ENCODE measurements around the gene NADK2.

Gene NADK2

GRCh38 chr5:36215910-36216309, 25.8 kb downstream of the NADK2 start:
- no peak for DNase-seq
- Histone ChIP-seq H3F3A (ENCODE audit: insufficient read depth, low read length) (no peaks in the 10 kb centered on the region), H2AFZ (ENCODE audit: low read length) (no peak overlapping the region), H3K4me2 (ENCODE audit: low read depth, low read length) (no peak overlapping the region), H3K4me3 (ENCODE audit: low read length) (no peak overlapping the region), H3K9me2 (replicated peaks; ENCODE audit: insufficient read depth, low read length) (no peaks in the 10 kb centered on the region), H3K4me1 (ENCODE audit: low read length) (no peaks in the 10 kb centered on the region), H3K9me3 (replicated peaks; ENCODE audit: insufficient read depth, low read length) (no peaks in the 10 kb centered on the region), H3K9ac (ENCODE audit: low read length) (no peak overlapping the region), H3K79me2 (ENCODE audit: low read length) (no peaks in the 10 kb centered on the region), H3K27me3 (replicated peaks; ENCODE audit: insufficient read depth, low read length) (no peaks in the 10 kb centered on the region), H3K36me3 (replicated peaks; ENCODE audit: insufficient read depth, low read length) (no peaks in the 10 kb centered on the region), H4K20me1 (ENCODE audit: insufficient read depth, low read length) (no peaks in the 10 kb centered on the region), H3K27ac (ENCODE audit: low read length) (no peak overlapping the region)
- TF ChIP-seq CTCF (IDR thresholded peaks at IDR 0.05; ENCODE audit: low read length) (no peak), EZH2 (optimal IDR thresholded peaks at IDR 0.05; ENCODE audit: low read depth, low read length) (no peak), EZH2phosphoT487 (IDR thresholded peaks at IDR 0.05; ENCODE audit: low read length) (no peak)

GRCh38 chr5:36214436-36214835, 27.3 kb downstream of the NADK2 start:
- no peaks in the 10 kb centered on the region for H3K27me3 ChIP-seq (replicated peaks; ENCODE audit: insufficient read depth, low read length)
- no peaks in the 10 kb centered on the region for H3K4me1 ChIP-seq (ENCODE audit: low read length)
- no peak for DNase-seq
- H3K27ac ChIP-seq (ENCODE audit: low read length): no peak overlapping the region
- no peak for TF ChIP-seq EZH2 (optimal IDR thresholded peaks at IDR 0.05; ENCODE audit: low read depth, low read length)
- TF ChIP-seq EZH2phosphoT487 (IDR thresholded peaks at IDR 0.05; ENCODE audit: low read length): no peak
- TF ChIP-seq CTCF (IDR thresholded peaks at IDR 0.05; ENCODE audit: low read length): 0 out of 2 replicates have a peak, but pooled peaks have one; percentile 14
- no peak overlapping the region for H3K9ac ChIP-seq (ENCODE audit: low read length)
- no peaks in the 10 kb centered on the region for H3F3A ChIP-seq (ENCODE audit: insufficient read depth, low read length)
- no peak overlapping the region for H3K4me2 ChIP-seq (ENCODE audit: low read depth, low read length)
- no peaks in the 10 kb centered on the region for H4K20me1 ChIP-seq (ENCODE audit: insufficient read depth, low read length)
- H2AFZ ChIP-seq (ENCODE audit: low read length): no peak overlapping the region
- no peaks in the 10 kb centered on the region for H3K9me2 ChIP-seq (replicated peaks; ENCODE audit: insufficient read depth, low read length)
- no peak overlapping the region for H3K4me3 ChIP-seq (ENCODE audit: low read length)
- no peaks in the 10 kb centered on the region for H3K79me2 ChIP-seq (ENCODE audit: low read length)
- no peaks in the 10 kb centered on the region for H3K9me3 ChIP-seq (replicated peaks; ENCODE audit: insufficient read depth, low read length)
- no peaks in the 10 kb centered on the region for H3K36me3 ChIP-seq (replicated peaks; ENCODE audit: insufficient read depth, low read length)

- Histone ChIP-seq H3K27me3 (replicated peaks; ENCODE audit: insufficient read depth, low read length) (no peaks in the 10 kb centered on the region), H3K27ac (ENCODE audit: low read length) (no peak overlapping the region), H3K4me3 (ENCODE audit: low read length) (no peak overlapping the region), H3F3A (ENCODE audit: insufficient read depth, low read length) (no peaks in the 10 kb centered on the region), H3K9me3 (replicated peaks; ENCODE audit: insufficient read depth, low read length) (no peaks in the 10 kb centered on the region), H4K20me1 (ENCODE audit: insufficient read depth, low read length) (no peaks in the 10 kb centered on the region), H2AFZ (ENCODE audit: low read length) (no peak overlapping the region), H3K4me1 (ENCODE audit: low read length) (peaks cover 5% of the 10 kb centered on the region), H3K36me3 (replicated peaks; ENCODE audit: insufficient read depth, low read length) (0 out of 2 replicates have a peak, but pooled peaks cover 3% of the 10 kb centered on the region), H3K9ac (ENCODE audit: low read length) (no peak overlapping the region), H3K79me2 (ENCODE audit: low read length) (no peaks in the 10 kb centered on the region), H3K4me2 (ENCODE audit: low read depth, low read length) (no peak overlapping the region), H3K9me2 (replicated peaks; ENCODE audit: insufficient read depth, low read length) (no peaks in the 10 kb centered on the region)
- TF ChIP-seq CTCF (IDR thresholded peaks at IDR 0.05; ENCODE audit: low read length): no peak
- TF ChIP-seq EZH2phosphoT487 (IDR thresholded peaks at IDR 0.05; ENCODE audit: low read length): no peak
- TF ChIP-seq EZH2 (optimal IDR thresholded peaks at IDR 0.05; ENCODE audit: low read depth, low read length): no peak
- DNase-seq: no peak
These were observed 32.1 kb downstream of the NADK2 start for GRCh38 chr5:36209664-36210063.

Measured in MM.1S (cell line).